SW480 (cell line): Measurements from ENCODE around the gene SDS.

ENCODE experiments used
- DNase-seq: peaks from one replicate; pipeline ENCODE4 v3.0.0-alpha.2; 2016; ENCODE audit warnings: low spot score

Gene SDS

DNA sequence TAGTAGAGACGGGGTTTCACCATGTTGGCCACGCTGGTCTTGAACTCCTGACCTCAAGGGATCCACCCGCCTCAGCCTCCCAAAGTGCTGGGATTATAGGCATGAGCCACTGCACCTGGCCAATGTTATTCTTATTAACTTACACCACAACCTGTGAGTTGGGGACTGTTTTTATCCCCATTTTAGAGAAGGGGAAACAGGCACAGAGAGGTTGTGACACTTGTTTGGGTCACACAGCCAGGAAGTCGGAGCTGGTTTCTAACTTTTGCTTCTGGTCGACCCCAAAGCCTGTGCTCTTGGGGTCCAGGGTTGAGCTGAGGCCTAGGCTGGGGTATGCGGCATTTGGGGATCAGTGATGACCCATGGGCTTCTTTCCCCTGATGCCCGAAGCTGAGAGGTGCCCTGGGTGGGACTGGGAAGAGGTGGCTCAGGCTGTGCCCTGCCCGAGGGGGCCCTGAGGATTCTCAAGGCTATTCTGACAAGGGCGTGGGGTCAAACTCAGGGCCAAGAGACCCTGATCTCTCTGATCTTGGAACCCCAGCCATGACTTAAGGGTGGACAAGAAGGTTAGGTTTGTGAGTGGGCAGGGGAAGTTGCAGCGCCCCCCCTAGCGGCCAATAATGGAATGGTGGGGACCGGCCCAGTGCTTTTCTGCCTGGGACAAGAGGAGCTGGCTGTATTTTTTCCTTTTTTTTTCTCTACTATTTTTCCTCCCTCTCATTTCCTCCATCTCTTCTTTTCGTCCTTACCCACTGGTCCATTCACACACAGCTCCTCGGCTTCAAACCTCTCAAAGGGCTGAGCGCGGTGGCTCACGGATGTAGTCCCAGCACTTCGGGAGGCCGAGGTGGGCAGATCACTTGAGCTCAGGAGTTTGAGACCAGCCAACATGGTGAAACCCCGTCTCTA, 21.5 kb upstream of the SDS start:
- DNase-seq, result no peak

DNA sequence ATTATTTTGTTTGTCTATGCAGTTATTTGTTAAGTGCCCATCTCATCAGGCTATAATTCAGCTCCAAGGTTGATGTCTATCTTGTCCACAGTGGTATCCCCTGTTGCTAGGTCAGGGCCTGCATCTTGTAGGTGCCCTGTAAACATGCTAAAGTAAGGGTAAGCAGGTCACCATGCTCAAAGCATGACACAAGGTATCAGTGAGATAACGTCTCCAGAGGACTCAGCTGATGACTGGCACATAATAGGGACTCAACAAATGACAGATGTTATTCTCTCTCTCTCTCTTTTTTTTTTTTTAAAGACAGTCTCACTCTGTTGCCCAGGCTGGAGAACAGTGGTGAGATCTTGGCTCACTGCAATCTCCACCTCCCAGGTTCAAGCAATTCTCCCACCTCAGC, 20.8 kb upstream of the SDS start:
- DNase-seq, result no peak

DNA sequence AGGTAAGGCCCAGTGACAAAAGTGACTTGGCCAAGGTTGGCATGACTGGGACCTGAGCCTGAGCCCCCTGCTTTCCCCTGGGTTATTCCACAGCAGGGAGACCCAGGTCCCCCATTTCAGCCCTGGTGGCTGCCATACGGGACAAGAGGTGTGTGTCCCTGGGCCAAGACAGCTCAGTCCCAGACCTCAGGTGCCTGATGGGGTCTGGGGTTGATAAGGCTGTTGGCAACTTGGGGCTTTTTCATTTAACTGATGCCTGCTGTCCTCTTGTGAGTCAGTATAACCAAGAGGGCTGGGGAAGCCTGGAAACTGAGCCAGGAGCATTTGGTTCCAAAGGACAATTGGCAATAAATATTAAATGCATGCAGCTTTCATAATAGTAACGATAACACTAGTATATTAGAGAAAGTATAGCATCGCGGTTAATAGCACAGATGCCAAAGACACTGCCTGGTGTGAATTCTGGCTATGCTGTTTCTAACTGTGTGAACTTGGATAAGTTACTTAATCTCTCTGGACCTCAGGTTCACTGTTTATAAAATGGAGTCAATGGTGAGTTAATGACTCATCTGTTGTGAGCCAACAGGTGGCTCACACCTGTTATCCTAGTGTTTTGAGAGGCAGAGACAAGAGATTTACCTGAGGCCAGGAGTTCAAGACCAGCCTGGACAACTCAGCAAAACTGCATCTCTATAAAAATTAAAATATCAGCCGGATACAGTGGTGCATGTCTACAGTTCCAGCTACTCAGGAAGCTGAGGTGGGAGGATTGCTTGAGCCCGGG, 19.4 kb upstream of the SDS start:
- no peak for DNase-seq

DNA sequence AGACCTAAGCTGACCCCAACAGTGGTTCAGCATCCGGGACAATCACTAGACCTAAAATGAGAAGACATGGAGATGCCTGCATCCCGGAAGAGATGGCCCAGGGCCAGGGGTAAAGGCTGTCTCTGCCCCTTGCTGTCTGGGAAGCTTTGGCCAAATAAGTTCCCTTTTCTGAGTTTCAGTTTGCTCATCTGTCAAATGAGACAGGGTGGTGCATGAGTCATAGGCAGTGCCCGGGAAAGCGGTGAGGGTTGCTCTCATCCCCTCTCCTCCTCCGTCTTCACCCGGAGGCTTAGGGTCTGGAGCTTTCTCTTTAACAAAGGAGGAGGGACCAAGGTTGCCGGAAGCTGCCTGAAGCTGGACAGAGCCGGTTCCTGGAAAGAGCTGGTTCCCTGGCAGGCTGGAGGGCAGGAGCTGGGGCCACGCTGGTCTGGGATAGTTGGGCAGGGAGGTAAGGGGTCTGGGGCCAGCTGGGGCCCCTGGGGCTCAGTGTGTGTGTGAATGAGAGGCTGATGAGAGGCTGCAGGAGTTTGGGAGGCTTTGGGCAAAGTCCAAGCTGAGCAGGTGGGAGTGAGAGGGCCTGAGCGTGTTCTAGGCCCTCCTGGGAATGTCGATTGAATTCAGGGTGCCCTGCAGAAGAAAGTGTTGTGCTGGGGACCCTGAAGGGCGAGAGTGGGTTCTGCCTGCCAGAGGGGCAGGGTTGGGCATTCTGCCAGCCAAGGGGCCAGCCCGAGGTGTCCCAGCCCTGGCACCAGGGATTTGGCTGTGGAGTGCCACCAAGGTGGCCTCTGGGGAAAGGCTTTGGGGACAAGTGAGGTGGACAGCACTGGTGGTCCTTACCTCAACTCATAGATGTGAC, 18.6 kb upstream of the SDS start, which contains the start of gene SDSL:
TSS of gene SDSL (plus strand) at position 351 of the 856 bp plus-strand sequence. CDS start 5,603 bp downstream, outside the sequence.
- DNase-seq, result peak; percentile 84

- no peak for DNase-seq
Observed at GRCh38 chr12:113420996-113421595, 17.4 kb upstream of the SDS start.

- no peak for DNase-seq
Observed at GRCh38 chr12:113418213-113418879, 14.7 kb upstream of the SDS start.

- no peak for DNase-seq
Observed at GRCh38 chr12:113416091-113416754, 12.5 kb upstream of the SDS start.

- no peak for DNase-seq
Observed at GRCh38 chr12:113414519-113415038, 10.9 kb upstream of the SDS start.

GRCh38 chr12:113413488-113413939, 9.8 kb upstream of the SDS start:
- no peak for DNase-seq

- DNase-seq, result no peak
Observed at GRCh38 chr12:113409462-113410124, 5.9 kb upstream of the SDS start.

DNA sequence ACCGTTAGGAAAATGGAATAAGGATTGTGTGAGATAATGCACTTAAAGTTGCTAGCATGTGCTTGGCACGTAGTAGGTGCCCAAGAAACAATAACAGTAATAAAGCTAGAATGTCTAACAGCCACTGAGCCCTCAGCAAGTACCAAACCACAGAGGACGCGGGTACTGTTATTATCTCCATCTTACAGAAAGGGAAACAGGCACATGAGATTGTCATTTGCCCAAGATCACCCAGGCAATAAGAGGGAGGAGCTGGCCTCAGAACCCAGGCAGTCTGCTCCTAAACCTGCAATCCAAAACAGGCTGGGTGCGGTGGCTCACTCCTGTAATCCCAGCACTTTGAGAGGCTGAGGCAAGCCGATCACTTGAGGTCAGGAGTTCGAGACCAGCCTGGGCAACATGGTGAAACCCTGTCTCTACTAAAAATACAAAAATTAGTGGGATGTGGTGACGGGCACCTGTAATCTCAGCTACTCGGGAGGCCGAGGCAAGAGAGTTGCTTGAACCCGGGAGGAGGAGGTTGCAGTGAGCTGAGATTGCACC, 5.1 kb upstream of the SDS start:
- DNase-seq, result no peak

- DNase-seq, result no peak
Observed at GRCh38 chr12:113407931-113408600, 4.4 kb upstream of the SDS start.

GRCh38 chr12:113405694-113406093, 2.0 kb upstream of the SDS start:
- no peak for DNase-seq

GRCh38 chr12:113402586-113403260, 964 bp downstream of the SDS start:
- no peak for DNase-seq

DNA sequence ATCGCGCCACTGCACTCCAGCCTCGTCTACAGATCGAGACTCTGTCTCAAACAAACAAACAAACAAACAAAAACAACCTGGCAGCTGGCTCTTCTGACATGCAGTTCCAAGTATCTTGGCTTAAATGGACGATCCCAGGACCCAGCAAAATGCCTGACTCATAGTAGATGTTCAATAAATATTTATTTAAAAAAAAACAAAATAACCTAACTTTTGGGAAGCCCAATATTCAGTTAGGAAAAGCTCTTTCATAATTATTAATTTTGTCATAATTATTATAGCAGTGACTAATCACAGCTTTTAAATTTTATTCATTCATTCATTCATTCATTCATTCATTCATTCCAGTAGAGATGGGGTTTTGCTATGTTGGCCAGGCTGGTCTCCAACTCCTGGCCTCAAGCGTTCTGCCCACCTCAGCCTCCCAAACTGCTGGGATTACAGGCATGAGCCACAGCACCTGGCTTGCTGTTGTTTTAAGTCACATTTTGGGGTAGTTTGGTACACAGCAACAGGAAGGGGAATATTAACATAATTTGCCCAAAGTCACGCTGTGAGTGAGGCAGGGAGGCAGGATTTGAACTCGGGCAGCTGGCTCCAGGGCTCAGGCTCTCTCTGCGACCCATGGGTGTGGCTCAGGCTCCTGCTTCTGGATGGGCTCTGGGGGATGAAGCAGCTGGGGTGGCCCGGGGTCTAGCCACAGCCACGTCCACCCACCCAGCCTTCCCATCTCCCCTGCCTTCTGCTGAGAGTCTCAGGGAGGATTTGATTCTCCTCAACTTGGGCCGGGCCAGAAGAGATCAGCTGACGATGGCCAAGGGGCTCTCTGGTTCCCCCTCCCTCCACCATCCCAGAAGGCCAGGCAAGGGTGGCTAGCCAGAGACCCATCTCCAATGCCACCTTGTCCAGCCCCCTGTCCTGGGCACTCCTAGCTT, 2.4 kb downstream of the SDS start:
- DNase-seq, result no peak

- DNase-seq, result no peak
Observed at GRCh38 chr12:113400362-113400761, 3.3 kb downstream of the SDS start.

- no peak for DNase-seq
Observed at GRCh38 chr12:113399490-113399889, 4.2 kb downstream of the SDS start.
